HTERT RPE-1 (cell line): ENCODE data around the gene TBC1D5.

ENCODE experiments used
- in situ Hi-C: fragments of 300-500 bp; cut with MboI; formaldehyde crosslinking; loops from 4 replicates; pipeline ENCODE4 v1.14.3; 2020; ENCODE audit warnings: low sequenced_read_pairs

The TBC1D5 gene

DNA sequence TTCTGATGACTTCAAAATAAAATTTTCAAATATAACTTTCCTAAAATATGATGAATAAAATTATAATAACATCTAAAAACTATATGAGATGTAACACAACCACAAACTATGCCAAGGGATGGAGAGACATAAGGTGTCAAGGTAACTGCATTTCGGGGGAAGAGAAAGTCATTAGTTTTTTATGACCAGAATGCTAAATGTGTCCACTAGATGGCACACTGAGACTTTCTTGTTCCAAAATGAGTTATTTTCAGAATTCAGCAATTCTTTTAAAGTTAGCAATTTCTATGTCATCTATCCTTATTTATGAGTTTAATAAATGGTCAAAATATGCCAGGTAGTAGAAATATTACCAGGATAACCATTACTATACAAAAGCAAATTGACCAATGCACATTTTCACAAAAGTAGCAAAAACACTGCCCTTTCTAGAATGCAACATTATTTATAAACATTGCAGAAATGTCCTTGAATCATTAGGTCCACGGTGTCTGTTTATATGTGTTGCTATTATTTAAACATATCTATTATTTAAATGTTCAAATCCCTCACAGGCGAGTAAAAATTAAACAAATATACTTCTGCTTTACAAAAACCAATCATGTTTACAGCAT, 483.5 kb downstream of the TBC1D5 start:
- in situ Hi-C loops = no loop called here

DNA sequence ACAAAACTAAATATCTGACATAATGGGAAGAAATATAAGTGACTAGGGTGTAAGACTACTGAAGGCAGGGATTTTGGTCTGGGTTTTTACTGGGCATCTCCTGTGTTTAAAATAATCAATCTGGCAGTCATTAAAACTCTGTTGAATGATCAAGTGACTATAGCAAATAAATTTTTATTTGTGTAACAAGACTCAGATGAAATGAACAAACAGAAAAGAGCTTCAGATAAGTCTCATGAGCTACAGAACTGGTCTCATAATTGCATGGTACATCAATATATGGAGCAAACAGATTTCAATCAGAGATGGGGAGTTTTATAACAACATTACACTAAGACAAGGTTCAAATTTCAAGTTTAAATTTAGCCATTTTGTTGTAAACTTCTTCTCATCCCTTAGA, 485.2 kb downstream of the TBC1D5 start:
- in situ Hi-C loops = no loop called here

DNA sequence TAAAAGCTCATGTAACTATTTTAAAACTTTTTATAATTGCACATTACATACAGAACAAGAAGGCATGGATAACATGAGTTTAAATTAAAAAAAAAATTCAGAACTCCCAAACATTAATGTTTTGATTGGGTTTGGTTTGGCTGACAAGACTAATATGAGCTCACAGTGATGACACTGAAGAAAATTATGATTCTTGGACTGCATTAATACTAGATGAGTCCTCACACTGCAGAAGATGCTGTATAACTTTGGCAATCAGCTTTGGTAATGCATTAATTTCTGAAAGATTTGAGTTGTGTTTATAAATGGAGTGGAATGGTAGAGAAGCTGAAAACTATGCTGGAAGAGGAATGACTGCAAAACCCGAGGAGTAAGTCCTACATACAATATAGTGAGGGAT, 498.8 kb downstream of the TBC1D5 start:
- in situ Hi-C loops = no loop called here

DNA sequence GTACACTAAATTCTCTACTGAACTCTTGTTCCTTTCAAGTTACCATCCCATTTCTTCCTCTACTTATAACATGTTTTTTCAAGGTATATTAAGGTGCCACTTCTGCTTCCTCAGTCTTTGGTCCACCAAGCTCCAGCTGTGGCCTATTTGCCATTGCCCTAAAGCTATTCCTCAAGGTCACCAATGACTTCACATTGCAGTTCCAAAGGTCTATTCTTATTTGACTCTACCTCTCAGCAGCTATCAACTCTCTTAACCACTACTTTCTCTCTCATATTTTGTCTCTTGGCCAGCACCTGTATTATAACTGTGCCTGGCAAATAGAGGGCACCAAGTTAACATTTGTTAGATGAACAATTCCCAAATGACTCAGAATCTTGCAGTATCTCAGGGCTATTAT, 503.0 kb downstream of the TBC1D5 start:
- in situ Hi-C loops = no loop called here

DNA sequence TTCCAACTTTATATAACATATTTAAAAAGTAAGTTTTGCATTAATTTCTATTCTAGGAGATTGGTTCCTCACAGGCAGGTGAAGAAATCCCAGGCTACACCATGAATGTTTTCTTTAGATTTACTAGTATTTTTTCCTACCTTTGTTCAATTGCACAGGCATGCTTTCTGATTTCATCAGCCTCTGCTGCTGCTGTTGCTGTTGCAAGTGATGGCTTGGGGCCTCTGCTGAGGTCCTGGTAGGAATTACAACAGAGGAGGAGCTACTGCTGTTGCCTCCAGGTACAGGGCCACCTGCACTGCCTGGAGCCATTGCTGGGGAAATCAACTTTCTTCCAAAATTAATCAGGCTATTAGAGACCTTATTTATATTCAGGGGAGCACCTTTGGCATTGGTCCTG, 504.4 kb downstream of the TBC1D5 start:
- in situ Hi-C loops = no loop called here

DNA sequence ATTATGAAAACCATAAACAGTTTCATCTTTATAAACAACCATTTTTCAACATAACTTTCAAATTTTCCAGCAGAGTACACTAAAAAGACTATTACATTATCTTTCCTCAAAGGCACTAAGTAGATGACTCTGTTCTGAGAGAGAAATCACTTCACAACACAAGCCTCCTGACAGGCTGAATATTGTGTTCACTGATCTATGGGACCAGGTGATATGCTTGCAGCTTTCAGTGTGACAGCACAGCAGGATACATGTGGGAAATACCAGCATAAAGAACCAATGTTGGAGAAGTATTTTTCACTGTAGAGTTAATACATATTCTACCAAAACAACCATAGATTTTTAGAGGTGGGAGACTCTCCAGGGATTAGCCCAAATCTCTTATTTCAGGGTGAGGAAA, 507.1 kb downstream of the TBC1D5 start:
- in situ Hi-C loops = no loop called here

DNA sequence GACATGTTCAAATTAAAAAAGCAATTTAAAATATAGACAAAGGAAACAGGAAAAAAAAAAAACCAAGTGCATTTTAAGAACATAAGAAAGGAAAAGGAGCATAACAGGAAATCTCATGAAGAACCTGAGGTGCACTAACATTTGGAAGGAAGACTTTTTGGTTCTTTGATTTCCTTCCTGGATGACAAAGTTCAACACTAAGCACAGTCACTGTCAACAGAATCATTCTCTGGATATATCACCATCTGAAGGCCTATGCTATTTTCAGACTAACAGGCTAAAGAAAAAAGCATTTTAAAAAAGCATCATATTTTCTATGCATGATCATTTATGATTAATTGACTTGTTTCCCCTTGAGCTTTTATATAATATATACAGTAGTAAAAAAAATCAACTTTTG, 508.0 kb downstream of the TBC1D5 start:
- in situ Hi-C loops = no loop called here

DNA sequence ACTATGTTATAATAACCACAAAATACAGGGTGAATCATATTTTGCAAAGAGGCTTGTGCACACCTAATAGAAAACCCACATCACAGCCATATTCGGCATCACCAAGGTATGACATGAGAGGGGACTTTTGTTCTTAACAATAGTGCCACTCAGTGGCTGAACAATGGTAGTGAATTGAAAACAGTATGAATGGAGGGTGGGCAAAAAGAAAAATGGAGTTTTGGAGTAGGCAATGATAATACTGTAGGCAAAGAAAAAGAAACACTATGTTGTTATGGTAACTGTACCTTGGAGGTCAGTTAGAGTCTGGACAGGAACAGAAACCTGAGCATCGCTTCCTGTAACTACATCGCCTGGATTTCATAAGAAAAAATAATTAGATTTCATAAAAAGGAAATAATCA, 509.0 kb downstream of the TBC1D5 start:
- in situ Hi-C loops = no loop called here

DNA sequence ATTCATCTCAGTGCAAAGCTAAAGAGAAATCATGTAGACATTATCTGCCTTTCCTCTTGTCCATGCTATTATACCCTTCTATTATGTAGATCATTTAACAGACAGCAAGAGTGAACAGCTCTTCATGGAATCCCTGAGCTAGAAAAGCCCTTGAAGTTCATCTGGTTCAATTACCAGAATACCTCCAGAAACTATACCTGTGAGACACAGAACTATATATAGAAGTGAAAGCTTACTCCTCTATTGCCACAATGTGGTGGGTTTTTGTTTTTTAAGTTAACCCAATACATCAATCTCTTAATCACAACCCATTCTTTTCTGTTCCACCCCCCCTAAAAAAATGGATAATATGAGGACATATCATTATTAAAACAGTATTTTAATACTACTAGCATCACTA, 510.0 kb downstream of the TBC1D5 start:
- in situ Hi-C loops = no loop called here

DNA sequence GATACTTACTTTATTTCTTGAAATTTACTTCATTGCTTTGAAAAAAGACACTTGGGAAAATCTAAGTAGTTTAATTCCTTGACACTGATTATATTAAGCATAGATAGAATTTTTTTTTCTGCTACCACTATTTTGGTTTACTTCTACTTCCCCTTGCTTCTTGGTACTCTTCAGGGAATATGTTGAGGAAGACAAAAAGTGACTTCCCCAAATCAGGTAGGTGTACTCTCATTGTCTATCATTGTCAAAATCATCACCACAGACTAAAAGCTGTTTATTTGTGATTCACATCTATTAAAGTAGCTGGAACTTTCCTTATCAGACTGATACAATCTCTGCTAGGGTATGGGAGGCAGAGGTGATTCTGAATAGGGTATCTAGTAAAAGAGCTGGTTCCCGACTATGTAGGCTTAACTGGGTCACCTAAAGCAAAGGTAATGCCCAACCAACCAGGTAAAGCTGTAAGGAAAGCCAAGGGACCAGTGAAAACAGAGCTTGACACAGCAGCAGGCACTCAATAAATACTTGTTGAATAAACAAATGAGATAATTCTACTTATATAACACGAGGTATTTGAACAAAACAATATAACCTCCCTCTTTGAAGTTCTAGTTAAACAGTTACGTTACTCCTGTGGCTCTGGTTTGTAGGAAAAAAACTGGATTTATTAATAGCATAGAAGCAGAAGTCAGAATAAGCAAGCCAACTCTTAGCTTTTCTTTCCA, 510.7 kb downstream of the TBC1D5 start:
- in situ Hi-C loops = no loop called here

DNA sequence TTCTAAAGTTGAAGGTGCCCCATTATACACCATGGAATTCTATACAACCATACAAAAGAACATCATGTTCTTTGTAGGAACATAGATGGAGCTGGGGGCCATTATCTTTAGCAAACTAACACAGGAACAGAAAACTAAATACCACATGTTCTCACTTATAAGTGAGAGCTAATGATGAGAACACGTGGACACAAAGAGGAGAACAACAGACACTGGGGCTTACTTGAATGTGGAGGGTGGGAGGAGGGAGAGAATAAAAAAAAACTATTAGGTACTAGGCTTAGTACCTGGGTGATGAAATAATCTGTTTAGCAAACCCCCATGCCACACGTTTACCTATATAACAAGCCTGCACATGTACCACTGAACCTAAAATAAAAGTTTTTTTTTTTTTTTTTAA, 515.0 kb downstream of the TBC1D5 start:
- in situ Hi-C loops = no loop called here

DNA sequence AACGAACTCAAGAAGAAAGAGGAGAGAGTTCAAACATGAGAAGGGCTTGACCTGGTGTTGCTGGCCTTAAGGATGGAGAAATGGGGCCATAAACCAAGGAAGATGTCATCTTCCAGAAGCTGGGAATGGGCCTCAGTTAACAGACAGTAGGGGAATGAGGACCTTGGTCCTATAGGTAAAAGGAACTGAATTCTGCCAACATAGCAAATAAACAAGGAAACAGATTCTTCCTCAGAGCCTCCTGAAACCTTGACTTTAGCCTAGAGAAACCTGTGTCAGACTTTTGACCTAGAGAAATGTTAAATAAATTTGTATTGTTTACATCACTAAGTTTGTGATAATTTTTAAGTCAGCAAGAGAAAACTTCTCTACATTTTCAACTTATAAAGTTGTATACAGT, 520.9 kb downstream of the TBC1D5 start:
- in situ Hi-C loops = no loop called here

DNA sequence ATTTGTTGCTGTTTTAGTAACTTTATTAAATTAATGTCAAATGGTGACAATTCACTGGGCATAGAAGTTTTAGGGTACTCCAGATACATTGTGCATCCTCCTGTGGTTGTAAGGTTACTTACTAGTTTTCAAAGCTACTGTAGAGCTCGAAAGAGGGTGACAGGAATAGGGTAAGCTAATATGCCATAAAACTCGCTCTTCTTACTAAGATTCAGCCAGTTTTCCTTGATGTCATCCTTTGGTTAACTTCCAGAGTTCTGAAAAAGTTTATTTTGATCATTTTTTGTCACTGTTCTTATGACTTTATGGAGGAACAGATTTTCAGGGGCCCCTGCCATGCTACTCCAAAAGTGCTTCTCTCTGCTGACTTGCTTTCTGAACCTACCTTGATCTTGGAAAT, 522.8 kb downstream of the TBC1D5 start:
- in situ Hi-C loops = no loop called here

DNA sequence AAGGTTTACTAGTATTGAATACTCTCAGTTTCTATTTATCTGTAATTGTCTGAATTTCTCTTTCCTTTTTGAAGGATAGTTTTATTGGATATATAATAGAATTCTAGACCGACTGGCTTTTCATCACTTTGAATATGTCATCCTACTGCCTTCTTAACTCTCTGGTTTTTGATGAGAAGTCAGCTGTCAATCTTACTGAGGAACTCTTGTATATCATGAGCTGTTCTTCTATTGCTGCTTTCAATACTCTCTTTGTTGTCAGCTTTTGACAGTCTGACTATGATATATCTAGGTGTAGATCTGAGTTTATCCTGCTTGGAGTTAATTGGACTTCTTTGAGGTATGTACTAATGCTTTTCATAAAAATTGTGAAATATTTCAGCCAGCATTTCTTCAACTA, 523.8 kb downstream of the TBC1D5 start:
- in situ Hi-C loops = no loop called here

DNA sequence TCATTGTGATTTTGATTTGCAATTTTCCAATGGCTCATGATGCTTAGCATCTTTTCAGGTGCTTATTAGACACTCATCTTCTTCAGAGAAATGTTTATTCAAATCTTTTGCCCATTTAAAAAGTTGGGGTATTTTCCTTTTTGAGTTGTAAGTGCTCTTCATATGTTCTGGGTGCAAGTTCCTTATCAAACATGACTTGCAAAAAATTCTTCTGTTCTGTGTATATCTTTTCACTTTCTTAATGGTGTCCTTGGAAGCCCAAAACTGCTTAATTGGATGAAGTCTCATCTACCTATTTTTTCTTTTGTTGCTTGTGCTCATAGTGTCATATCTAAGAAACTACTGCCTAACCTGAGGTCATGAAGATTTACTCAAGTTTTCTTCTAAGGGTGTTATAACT, 524.8 kb downstream of the TBC1D5 start:
- in situ Hi-C loops = no loop called here

DNA sequence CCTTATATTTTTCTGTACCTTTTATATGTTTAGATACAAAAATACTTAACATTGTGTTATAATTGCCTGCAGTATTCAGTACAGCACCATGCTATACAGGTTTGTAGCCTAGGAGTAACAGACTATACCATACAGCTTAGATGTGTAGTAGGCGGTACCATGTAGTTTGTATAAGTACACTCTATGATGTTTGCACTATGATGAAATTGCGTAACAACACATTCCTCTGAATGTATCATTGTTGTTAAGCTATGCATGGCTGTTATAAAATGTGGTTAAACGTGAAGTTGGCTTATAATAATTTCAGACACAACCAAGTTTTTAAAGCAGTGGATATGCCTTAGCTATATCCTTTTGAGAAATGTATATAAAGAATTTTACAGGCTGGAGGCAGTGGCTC, 529.3 kb downstream of the TBC1D5 start:
- in situ Hi-C loops = no loop called here

DNA sequence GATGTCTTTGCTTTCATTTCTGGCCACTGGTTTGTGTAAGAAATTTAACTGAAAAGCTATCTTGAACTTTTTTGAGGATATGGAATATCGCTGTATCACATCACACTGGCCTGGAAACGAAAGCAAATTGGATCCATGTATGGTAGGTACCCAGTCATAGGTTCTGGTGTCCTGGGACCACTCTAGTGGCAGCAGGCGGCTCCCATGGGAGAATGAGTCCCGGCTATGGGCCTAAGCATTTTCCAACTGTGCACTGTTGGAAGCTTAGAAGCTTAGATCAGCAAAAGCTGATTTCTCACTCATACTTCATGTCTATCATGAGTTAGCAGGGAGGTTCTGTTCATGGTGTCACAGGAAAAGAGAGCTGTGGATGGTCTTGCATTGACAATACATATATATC, 534.5 kb downstream of the TBC1D5 start:
- in situ Hi-C loops = no loop called here

DNA sequence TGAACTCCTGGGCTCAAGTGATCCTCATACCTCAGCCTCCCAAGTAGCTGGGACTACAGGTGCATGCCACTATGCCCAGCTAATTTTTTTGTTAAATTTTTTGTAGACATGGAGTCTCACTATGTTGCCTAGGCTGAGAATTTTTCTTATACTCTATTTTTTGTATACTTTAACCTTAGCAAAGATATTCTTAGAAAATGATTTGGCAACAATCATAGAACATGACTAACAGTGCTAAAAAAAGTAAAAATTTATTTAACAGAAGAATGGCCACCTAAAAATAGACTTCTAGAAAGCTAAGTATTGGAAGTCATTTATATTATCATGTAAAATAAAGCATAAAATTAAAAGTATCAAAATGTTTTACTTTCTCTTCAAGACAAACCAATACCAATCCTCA, 535.4 kb downstream of the TBC1D5 start:
- in situ Hi-C loops = no loop called here

DNA sequence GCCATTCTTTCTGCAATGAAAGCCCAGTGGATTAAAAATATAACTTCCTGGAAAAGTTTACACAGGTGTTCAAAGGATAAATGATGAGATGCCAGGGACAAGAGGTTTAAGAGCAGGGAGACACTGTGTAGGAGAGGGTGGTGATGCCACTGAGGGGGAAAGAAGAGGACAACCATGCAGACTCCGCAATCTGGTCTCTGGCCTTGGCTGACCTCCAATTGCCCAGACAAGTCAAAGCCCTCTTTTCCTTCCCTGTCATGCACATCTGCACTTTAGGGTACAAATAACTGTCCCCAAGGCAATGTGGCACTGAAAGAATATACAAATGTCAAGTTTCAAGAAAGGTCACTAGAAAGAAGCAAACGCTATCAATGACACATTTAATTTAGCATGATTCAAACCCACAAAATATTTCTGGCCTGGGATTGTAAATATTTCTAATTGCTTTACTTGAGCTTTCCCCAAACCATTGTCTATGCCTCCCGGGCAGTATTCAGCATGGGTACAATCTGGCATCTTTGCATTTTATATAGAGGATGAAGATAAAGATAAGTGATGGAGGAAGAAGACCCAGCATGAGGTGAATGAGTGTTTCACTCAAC, 538.3 kb downstream of the TBC1D5 start:
- in situ Hi-C loops = no loop called here

DNA sequence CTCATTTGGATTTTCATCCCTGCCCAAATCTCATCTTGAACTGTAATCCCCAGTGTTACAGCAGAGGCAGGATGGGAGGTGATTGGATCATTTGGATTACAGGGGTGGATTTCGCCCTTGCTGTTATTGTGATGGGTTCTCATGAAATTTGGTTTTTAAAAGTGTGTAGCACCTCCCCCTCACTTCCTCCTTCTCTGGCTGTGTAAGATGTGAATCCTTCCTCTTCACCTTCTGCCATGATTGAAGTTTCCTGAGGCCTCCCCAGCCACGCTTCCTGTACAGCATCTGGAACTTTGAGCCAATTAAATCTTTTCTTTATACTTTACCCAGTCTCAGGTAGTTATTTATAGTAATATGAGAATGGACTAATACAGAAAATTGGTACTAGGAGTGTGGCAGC, 540.9 kb downstream of the TBC1D5 start:
- in situ Hi-C loops = no loop called here

DNA sequence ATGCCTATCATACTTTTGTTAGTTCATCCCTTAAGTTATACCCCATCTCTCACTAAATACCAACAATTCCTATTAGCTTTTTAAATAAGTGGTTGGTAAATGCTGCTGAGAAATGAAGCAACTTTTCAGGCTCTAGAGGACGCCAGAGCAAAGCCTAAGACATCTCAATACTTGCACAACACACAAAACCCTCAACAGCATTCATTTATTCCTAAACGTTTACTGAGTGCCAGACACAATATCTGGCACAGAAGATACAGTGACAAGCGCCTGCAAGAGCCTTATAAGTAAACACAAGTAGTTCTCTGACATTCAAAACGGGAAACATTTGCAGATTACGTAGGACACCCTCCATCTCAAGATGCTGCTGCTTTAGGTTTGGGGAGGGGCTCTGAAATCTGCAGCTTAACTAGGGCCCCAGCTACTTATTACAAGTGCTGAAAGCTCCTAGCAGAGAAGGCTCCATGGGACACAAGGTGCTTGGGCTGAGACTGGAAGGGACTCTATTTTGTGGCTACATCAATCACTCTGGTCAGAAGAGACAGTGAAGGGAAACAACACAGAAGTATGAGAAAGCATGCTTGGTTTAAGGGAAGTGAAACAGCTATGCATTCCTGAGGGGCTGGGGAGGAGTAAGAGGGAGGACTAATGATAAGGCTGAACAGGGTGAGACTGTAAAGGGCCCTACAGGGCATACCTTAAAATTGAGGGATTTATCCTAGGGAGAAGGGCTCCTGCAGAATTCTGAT, 546.4 kb downstream of the TBC1D5 start:
- in situ Hi-C loops = no loop called here

DNA sequence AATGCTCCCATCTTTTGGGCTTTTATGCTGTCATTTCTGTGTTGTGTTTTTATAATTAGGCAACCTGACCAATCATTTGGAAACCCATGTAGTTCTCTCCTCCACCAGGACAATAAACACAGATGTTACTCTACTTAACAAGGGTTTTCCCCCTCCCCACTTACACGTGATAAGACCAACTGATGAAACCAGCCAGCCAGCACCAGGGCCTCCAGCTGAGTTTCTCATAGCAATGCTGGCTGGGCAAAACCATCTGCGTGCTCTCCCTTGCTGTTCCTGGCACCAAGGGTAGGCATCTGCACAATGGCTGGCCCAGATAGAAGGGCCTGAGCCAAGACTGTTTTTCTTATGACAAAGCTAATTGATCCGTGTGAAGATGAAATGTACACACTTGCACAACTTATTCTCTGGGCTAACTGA, 547.2 kb downstream of the TBC1D5 start:
- in situ Hi-C loops = no loop called here
